ENCODE results near the gene ARFGEF2. TPM values are rescaled to one million over a fixed set of nuclear protein-coding genes. Genes with fewer than 3 reads are reported as not detected.

The ARFGEF2 gene
- total RNA-seq, 2 donors from 2014 or later: 31.5 to 46.5 TPM

- no peak for DNase-seq (ENCODE audit: low spot score)
- Histone ChIP-seq H3K36me3 (peaks cover 68% of the 10 kb centered on the region), H3K27ac (no peak overlapping the region), H3K4me3 (no peak overlapping the region), H3K4me1 (no peaks in the 10 kb centered on the region), H3K27me3 (no peaks in the 10 kb centered on the region), H3K9me3 (no peaks in the 10 kb centered on the region)
- TF ChIP-seq CTCF (IDR thresholded peaks at IDR 0.05): no peak
These were observed 109.6 kb downstream of the ARFGEF2 start for GRCh38 chr20:49030954-49031619.

- TF ChIP-seq CTCF (IDR thresholded peaks at IDR 0.05): no peak
- Histone ChIP-seq H3K27me3 (no peaks in the 10 kb centered on the region), H3K27ac (no peak overlapping the region), H3K36me3 (peaks cover 54% of the 10 kb centered on the region), H3K4me3 (no peak overlapping the region), H3K9me3 (no peaks in the 10 kb centered on the region), H3K4me1 (no peaks in the 10 kb centered on the region)
- no peak for DNase-seq (ENCODE audit: low spot score)
These were observed 110.9 kb downstream of the ARFGEF2 start for GRCh38 chr20:49032455-49032854.

GRCh38 chr20:49034070-49034732, 112.7 kb downstream of the ARFGEF2 start:
- no peak for TF ChIP-seq CTCF (IDR thresholded peaks at IDR 0.05)
- Histone ChIP-seq H3K9me3 (no peaks in the 10 kb centered on the region), H3K36me3 (peaks cover 36% of the 10 kb centered on the region), H3K4me3 (no peak overlapping the region), H3K27ac (no peak overlapping the region), H3K27me3 (no peaks in the 10 kb centered on the region), H3K4me1 (no peaks in the 10 kb centered on the region)
- no peak for DNase-seq (ENCODE audit: low spot score)

- TF ChIP-seq CTCF (IDR thresholded peaks at IDR 0.05): no peak
These were observed 116.5 kb downstream of the ARFGEF2 start for GRCh38 chr20:49037962-49038387.

GRCh38 chr20:49039854-49040253, 118.3 kb downstream of the ARFGEF2 start:
- DNase-seq (ENCODE audit: low spot score): peak; percentile 54
- Histone ChIP-seq H3K4me1 (no peaks in the 10 kb centered on the region), H3K36me3 (no peaks in the 10 kb centered on the region), H3K27me3 (no peaks in the 10 kb centered on the region), H3K9me3 (no peaks in the 10 kb centered on the region), H3K4me3 (no peak overlapping the region), H3K27ac (no peak overlapping the region)
- TF ChIP-seq CTCF (IDR thresholded peaks at IDR 0.05): no peak

More at GRCh38 chr20:49037962-49038387, 116.5 kb downstream of the ARFGEF2 start:
- peak; percentile 21 for DNase-seq (ENCODE audit: low spot score)
- H3K9me3 ChIP-seq: no peaks in the 10 kb centered on the region
- H3K27me3 ChIP-seq: no peaks in the 10 kb centered on the region
- H3K4me1 ChIP-seq: no peaks in the 10 kb centered on the region
- peaks cover 16% of the 10 kb centered on the region for H3K36me3 ChIP-seq
- H3K27ac ChIP-seq: no peak overlapping the region
- H3K4me3 ChIP-seq: no peak overlapping the region
